GM10266 (cell line): ENCODE results near the gene PRICKLE4.

Experiments
- DNase-seq: peaks from one replicate; pipeline ENCODE4 v3.0.0; 2012; ENCODE audit errors: extremely low spot score
- CTCF ChIP-seq: IDR thresholded peaks from 2 replicates; pipeline ENCODE4 v1.5.1; 2012; ENCODE audit warnings: mild to moderate bottlenecking, low read depth; ENCODE audit not compliant: control insufficient read depth, insufficient read depth; ENCODE audit errors: missing control alignments

PRICKLE4 gene

DNA sequence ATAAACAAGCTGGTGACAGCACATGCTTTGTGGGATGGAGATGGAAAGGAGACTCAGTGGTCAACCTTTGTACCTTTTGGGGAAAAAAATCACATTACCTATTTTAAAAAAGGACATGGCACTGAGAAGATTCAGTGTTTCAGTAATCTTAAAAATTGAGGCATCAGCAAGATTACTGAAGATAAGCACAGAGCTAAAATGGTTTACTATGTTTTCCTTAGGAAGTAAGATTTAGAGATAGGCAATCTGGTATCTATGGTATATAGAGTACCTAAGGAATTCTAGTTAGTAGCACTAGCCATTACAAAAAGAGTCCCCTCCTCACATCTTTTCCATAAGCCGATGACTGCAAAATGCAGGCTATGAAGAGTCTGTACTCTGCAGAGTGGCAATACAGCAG is 42.6 kb downstream of the PRICKLE4 start:
- TF ChIP-seq CTCF: no peak

DNA sequence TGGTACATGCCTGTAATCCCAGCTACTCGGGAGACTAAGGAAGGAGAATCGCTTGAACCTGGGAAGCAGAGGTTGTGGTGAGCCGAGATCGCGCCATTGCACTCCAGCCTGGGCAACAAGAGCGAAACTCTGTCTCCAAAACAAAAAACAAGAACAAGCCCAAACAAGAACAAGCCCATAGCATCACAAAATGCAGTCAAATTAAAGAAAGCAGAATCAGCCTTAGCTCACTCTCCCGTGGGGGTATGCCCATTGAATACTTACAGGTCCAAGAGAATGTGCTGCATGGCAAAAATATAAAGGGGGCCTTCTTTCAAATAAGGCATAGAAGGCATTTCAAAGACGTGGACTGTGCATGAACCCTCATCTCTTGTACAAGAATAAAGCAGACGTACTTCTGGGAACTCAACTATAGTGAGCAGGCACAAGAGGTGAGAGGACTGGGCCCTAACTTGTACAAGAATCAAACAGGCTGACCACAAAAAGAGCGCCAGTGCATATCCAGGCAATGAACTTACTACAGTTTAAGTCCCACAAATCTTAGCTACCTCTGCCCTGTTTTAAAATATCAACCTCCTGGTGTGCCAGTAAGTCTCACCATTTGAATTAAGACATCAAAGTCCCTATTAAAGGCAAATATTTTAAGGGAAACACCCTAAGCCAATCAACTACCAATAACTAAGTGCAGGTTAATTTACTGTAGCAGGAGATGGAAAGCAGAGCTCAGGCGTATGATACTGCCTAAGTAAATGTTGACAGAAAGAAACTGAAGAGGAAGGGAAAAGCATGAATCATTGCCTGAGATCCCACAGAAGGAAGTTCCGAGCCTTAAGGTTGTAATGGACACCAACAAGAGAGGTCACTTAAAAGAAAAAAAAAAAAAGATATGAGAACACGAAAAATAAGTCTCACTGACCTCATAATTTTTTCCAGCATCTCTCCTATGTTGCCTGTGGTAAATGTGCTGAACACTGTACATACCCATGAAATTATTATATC is 44.3 kb downstream of the PRICKLE4 start:
- no peak for TF ChIP-seq CTCF
- DNase-seq: no peak

More for the DNA sequence above, 42.6 kb downstream of the PRICKLE4 start:
- no peak for DNase-seq

GRCh38 chr6:41826343-41827022 is 45.9 kb downstream of the PRICKLE4 start:
- no peak for DNase-seq
- TF ChIP-seq CTCF: no peak

DNA sequence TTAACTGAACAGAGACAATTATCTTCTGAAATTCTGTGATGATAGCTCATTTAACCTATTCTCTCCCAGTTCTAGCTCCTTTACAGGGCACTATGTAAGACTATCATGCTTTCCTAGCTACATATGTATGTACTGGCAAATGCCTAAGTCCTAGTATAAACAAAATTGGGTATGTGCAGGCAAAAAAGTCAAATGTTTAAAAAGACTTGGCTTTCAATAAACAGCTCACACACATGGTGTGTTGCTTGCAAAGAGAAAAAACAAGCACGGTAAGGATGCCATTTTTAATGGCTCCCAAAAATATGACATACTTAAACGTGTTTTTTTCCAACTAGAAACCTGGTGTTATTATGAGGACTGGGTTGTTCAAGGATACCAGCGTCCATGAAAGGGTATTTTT is 51.7 kb downstream of the PRICKLE4 start:
- TF ChIP-seq CTCF: no peak

GRCh38 chr6:41836022-41836659 is 55.6 kb downstream of the PRICKLE4 start:
- DNase-seq: peak; percentile 33
- TF ChIP-seq CTCF: no peak

More for the DNA sequence above, 51.7 kb downstream of the PRICKLE4 start:
- DNase-seq: no peak

- DNase-seq: no peak
- no peak for TF ChIP-seq CTCF
These were observed 56.1 kb downstream of the PRICKLE4 start for GRCh38 chr6:41836660-41837052.
